GM12875 (cell line): ENCODE results near the gene SYDE2.
"Not testable (repeated sequence)": the region's sequence is repeated elsewhere in the genome, so short reads cannot be mapped to it uniquely, and the experiment has no call there.

Experiments used
- H3K4me3 ChIP-seq: one replicate; pipeline ENCODE4 v1.5.1; 2011; ENCODE audit warnings: low read depth, low read length, control low read depth
- CTCF ChIP-seq: IDR thresholded peaks from 2 replicates; pipeline ENCODE4 v1.5.1; 2011; ENCODE audit warnings: low read depth, mild to moderate bottlenecking, control low read depth, inconsistent platforms, low read length, moderate library complexity, borderline replicate concordance; ENCODE audit not compliant: insufficient read depth

Gene SYDE2

GRCh38 chr1:85198864-85199263, 2.0 kb downstream of the SYDE2 start:
- H3K4me3 ChIP-seq, result no peak overlapping the region

DNA sequence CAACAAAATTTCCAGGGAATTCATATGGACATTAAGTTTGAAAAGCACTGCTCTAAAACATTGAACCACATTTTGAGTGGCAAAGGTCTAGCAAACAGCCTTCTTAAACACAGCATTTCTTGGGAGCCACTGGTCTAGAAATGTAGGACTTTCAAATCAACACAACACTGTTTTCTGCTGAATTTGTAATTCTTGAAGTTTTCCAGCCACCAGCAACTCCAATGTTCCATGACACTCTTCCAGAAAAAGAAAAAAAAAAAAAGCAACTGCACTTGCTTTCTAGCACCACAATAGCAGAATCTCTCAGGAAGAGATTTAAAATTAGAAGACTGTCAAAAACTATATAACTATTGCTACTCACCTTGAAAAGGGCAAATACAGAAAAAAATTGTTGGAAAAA, 4.5 kb downstream of the SYDE2 start:
- H3K4me3 ChIP-seq, result no peak overlapping the region
- no peak for TF ChIP-seq CTCF

More at GRCh38 chr1:85198864-85199263, 2.0 kb downstream of the SYDE2 start:
- no peak for TF ChIP-seq CTCF

GRCh38 chr1:85195703-85196102, 5.1 kb downstream of the SYDE2 start:
- TF ChIP-seq CTCF, result no peak
- peak overlapping the region; percentile 3 for H3K4me3 ChIP-seq

DNA sequence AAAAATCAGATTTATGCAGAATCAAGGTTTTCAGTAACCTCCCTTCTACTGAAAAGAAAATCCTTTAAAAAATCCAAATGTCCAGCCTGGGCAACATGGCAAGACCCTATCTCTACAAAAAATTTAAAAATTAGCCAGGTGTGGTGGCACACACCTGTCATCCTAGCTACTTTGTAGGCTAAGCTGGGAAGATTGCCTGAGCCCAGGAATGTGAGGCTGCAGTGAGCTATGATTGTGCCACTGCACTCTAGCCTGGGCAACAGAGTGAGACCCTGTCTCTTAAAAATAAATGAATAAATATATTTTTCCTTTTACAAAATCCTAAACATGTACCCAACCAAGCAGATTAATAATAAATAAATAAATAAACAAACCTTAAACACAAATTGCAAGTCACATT, 8.7 kb downstream of the SYDE2 start:
- H3K4me3 ChIP-seq, result not testable (repeated sequence)

- TF ChIP-seq CTCF, result no peak
- no peak overlapping the region for H3K4me3 ChIP-seq
These were observed 11.7 kb downstream of the SYDE2 start for GRCh38 chr1:85189120-85189519.

DNA sequence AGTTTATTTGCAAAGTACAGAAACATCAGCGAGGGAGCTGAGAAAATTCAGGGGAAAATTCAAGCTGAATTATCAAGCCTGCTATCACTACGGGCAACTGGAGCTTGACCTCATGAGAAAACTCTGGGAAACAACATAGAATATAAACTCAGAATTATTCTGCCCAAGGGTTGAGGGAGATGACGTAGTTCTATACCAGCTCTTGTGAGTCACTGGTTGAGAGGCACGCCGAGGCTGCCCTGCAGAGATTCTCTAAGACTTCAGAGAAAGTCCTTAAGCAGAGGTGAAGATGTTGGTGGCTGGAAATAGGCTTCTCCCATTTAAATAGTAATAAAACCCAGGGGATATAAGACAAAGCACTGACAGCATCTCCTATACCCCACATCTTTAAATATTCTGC, 12.3 kb downstream of the SYDE2 start:
- no peak for TF ChIP-seq CTCF
- no peak overlapping the region for H3K4me3 ChIP-seq

DNA sequence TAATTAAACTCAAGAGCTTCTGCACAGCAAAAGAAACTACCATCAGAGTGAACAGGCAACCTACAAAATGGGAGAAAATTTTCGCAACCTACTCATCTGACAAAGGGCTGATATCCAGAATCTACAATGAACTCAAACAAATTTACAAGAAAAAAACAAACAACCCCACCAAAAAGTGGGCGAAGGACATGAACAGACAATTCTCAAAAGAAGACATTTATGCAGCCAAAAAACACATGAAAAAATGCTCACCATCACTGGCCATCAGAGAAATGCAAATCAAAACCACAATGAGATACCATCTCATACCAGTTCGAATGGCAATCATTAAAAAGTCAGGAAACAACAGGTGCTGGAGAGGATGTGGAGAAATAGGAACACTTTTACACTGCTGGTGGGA, 13.8 kb downstream of the SYDE2 start:
- not testable (repeated sequence) for H3K4me3 ChIP-seq

- no peak for TF ChIP-seq CTCF
- H3K4me3 ChIP-seq, result no peak overlapping the region
These were observed 16.6 kb downstream of the SYDE2 start for GRCh38 chr1:85184245-85184644.
